ENCODE data around the gene SRM.
A peak's percentile ranks its signal among the peaks of the same experiment; 100 is the strongest.

GRCh38 chr1:11059968-11060830 lies at the start of gene SRM:
- TF ChIP-seq, protein P1, sequence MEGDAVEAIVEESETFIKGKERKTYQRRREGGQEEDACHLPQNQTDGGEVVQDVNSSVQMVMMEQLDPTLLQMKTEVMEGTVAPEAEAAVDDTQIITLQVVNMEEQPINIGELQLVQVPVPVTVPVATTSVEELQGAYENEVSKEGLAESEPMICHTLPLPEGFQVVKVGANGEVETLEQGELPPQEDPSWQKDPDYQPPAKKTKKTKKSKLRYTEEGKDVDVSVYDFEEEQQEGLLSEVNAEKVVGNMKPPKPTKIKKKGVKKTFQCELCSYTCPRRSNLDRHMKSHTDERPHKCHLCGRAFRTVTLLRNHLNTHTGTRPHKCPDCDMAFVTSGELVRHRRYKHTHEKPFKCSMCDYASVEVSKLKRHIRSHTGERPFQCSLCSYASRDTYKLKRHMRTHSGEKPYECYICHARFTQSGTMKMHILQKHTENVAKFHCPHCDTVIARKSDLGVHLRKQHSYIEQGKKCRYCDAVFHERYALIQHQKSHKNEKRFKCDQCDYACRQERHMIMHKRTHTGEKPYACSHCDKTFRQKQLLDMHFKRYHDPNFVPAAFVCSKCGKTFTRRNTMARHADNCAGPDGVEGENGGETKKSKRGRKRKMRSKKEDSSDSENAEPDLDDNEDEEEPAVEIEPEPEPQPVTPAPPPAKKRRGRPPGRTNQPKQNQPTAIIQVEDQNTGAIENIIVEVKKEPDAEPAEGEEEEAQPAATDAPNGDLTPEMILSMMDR (IDR thresholded peaks at IDR 0.05; ENCODE audit: insufficient read depth, low read length) = no peak
- TF ChIP-seq POLR2AphosphoS5 (IDR thresholded peaks at IDR 0.05; ENCODE audit: low read depth) (peak; percentile 49; the same call in 1 of the 2 replicates), GABPA (IDR thresholded peaks at IDR 0.05; ENCODE audit: low read depth) (peak; percentile 72; the same call in 1 of the 2 replicates), SPI1 (IDR thresholded peaks at IDR 0.05; ENCODE audit: borderline replicate concordance, low read depth) (no peak), REST (IDR thresholded peaks at IDR 0.05; ENCODE audit: insufficient replicate concordance, low read depth) (no peak)
